ENCODE measurements around the gene SCN10A.

- no peak for TF ChIP-seq POLR2A (IDR thresholded peaks at IDR 0.05)
- no peak for TF ChIP-seq CTCF (IDR thresholded peaks at IDR 0.05)
Observed at GRCh38 chr3:38720465-38720864, 95.6 kb downstream of the SCN10A start.

Data from gastroesophageal sphincter (tissue), 3 donors.